Left ventricle myocardium inferior (tissue), 1 donor: ENCODE measurements around the gene PITHD1. TPM values are rescaled to one million over a fixed set of nuclear protein-coding genes. Genes with fewer than 3 reads are reported as not detected.
A peak's percentile ranks its signal among the peaks of the same experiment; 100 is the strongest.
"Not testable (repeated sequence)": the region's sequence is repeated elsewhere in the genome, so short reads cannot be mapped to it uniquely, and the experiment has no call there.

ENCODE experiments used
- DNase-seq: peaks from one replicate; pipeline ENCODE4 v3.0.0-alpha.2; 2020
- H3K27ac ChIP-seq: fragments of 200-600 bp; replicated peaks from 2 replicates; pipeline ENCODE4 v1.8.0; 2021
- H3K27me3 ChIP-seq: fragments of 200-600 bp; 2 replicates; pipeline ENCODE4 v1.8.0; 2021; ENCODE audit warnings: low read depth
- H3K36me3 ChIP-seq: fragments of 200-600 bp; 2 replicates; pipeline ENCODE4 v1.8.0; 2021
- H3K4me1 ChIP-seq: fragments of 200-600 bp; 2 replicates; pipeline ENCODE4 v1.8.0; 2021
- H3K4me3 ChIP-seq: fragments of 200-600 bp; 2 replicates; pipeline ENCODE4 v1.8.0; 2021; ENCODE audit warnings: mild to moderate bottlenecking, moderate library complexity
- H3K9me3 ChIP-seq: fragments of 200-600 bp; replicated peaks from 2 replicates; pipeline ENCODE4 v1.8.0; 2021
- CTCF ChIP-seq: fragments of 200-600 bp; IDR thresholded peaks from 2 replicates; pipeline ENCODE4 v1.8.0; 2021; ENCODE audit warnings: antibody characterized with exemption, mild to moderate bottlenecking, borderline replicate concordance
- intact Hi-C: fragments of 100-400 bp; cut with micrococcal nuclease; formaldehyde crosslinking; loops from one replicate; pipeline ENCODE4 v1.11.0; 2022
- total RNA-seq: library from RNA; stranded (reverse); fragmentation: NEBNext Ultra II Directional; extraction: Animal tissue kit (Norgen Biotek cat#: 25700); gene quantifications from one replicate; pipeline ENCODE4 v1.2.1, GENCODE V29; 2021
- donor health status: DM: no; HTN: yes; CAD: no; lungs with severe emphysema.

PITHD1 gene
- total RNA-seq, 1 donor from 2014 or later = 40.3 TPM

GRCh38 chr1:23817633-23818032 is 39.4 kb downstream of the PITHD1 start:
- intact Hi-C loops = no loop called here
- Histone ChIP-seq H3K27ac (no peak overlapping the region), H3K27me3 (no peaks in the 10 kb centered on the region), H3K9me3 (no peaks in the 10 kb centered on the region), H3K4me1 (no peaks in the 10 kb centered on the region), H3K36me3 (peaks cover 74% of the 10 kb centered on the region), H3K4me3 (no peak overlapping the region)
- DNase-seq = no peak
- no peak for TF ChIP-seq CTCF

DNA sequence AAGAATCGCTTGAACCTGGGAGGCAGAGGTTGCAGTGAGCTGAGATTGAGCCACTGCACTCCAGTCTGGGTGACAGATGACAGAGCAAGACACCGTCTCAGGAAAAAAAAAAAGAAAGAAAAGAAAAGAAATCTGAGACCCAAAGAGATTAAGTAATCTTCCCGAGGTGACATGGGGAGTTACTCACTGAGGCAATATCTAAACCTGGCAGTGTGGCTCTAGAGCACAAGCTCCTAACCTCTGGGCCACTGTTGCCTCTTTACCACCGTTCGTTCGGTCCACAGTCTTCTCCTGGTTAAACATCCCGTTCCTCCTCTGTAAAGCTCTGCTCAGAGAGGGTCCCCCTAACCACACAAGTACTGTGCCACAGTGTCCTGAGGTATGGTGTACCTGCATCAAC is 45.5 kb downstream of the PITHD1 start:
- intact Hi-C loops = no loop called here
- no peak overlapping the region for H3K27ac ChIP-seq

GRCh38 chr1:23824711-23825075 is 46.5 kb downstream of the PITHD1 start:
- no peak for DNase-seq
- H3K36me3 ChIP-seq = peaks cover 7% of the 10 kb centered on the region
- peak overlapping the region; percentile 97 for H3K27ac ChIP-seq
- peaks cover 25% of the 10 kb centered on the region for H3K4me1 ChIP-seq
- H3K4me3 ChIP-seq = peak overlapping the region; percentile 100
- TF ChIP-seq CTCF = no peak
- H3K27me3 ChIP-seq = no peaks in the 10 kb centered on the region
- intact Hi-C loops = no loop called here
- no peaks in the 10 kb centered on the region for H3K9me3 ChIP-seq

More for the DNA sequence above, 45.5 kb downstream of the PITHD1 start:
- H3K9me3 ChIP-seq = no peaks in the 10 kb centered on the region
- DNase-seq = no peak
- H3K36me3 ChIP-seq = peaks cover 14% of the 10 kb centered on the region
- H3K27me3 ChIP-seq = no peaks in the 10 kb centered on the region
- peaks cover 25% of the 10 kb centered on the region for H3K4me1 ChIP-seq
- no peak for TF ChIP-seq CTCF
- no peak overlapping the region for H3K4me3 ChIP-seq

GRCh38 chr1:23825076-23825761 is 47.0 kb downstream of the PITHD1 start, which contains the start of gene HMGCL:
TSS of gene HMGCL (minus strand) at chr1:23825429. CDS start at chr1:23825415, 14 bp downstream.
- H3K9me3 ChIP-seq = no peaks in the 10 kb centered on the region
- DNase-seq = peak; percentile 92
- no peak for TF ChIP-seq CTCF
- peaks cover 25% of the 10 kb centered on the region for H3K4me1 ChIP-seq
- H3K36me3 ChIP-seq = peaks cover 1% of the 10 kb centered on the region
- no peaks in the 10 kb centered on the region for H3K27me3 ChIP-seq
- peak within 1 kb of the TSS; percentile 100 for H3K4me3 ChIP-seq
- peak within 1 kb of the TSS; percentile 97 for H3K27ac ChIP-seq
- intact Hi-C loops = no loop called here

DNA sequence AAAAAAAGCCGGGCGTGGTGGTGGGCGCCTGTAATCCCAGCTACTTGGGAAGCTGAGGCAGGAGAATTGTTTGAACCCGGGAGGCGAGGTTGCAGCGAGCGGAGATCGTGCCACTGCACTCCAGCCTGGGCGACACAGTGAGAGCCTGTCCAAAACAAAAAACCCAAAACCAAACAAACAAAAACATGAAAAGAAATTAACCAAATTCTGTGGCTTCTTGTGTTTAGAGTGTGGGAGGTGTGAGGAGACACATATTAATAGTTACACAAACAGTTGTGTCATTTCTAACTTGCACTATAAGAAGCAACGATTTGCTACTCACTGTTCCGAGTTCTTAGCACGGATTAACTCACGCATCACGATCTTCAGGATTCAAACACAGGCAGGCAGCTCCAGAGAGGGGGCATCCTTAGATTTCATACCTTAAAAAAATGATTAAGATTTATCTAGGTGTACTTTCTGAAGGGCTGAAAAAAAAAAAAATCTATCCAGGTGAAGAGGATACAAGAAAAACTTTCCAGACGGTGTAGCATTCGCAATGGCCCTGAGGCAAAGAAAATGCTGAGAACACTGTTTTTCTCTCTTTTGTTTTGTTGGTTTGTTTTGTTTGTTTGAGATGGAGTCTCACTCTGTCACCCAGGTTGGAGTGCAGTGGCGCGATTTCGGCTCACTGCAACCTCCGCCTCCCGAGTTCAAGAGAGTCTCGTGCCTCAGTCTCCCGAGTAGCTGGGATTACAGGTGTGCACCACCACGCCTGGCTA is 47.7 kb downstream of the PITHD1 start:
- Histone ChIP-seq H3K9me3 (no peaks in the 10 kb centered on the region), H3K27me3 (no peaks in the 10 kb centered on the region), H3K27ac (peak overlapping the region; percentile 97), H3K36me3 (no peaks in the 10 kb centered on the region), H3K4me1 (peaks cover 25% of the 10 kb centered on the region), H3K4me3 (peak overlapping the region; percentile 100)
- intact Hi-C loops = no loop called here
- TF ChIP-seq CTCF = no peak
- DNase-seq = no peak

- H3K9me3 ChIP-seq, H3K27me3 ChIP-seq, intact Hi-C loops, H3K36me3 ChIP-seq, H3K27ac ChIP-seq, DNase-seq, H3K4me3 ChIP-seq: not testable (repeated sequence)
- peaks cover 25% of the 10 kb centered on the region for H3K4me1 ChIP-seq
Measured at GRCh38 chr1:23826590-23826989, 48.4 kb downstream of the PITHD1 start.
